NCI-H2081 treated with DMSO at 0.1 percent for 48 hours (cell line): ENCODE data around the gene SLC26A6.

ENCODE experiments used
- DNase-seq: peaks from one replicate; lab custom pipeline; 2025; lab: John Stamatoyannopoulos, UW

SLC26A6 gene

GRCh38 chr3:48660800-48661400, 25.6 kb upstream of the SLC26A6 start:
- no peak for DNase-seq

- no peak for DNase-seq
Measured at GRCh38 chr3:48656841-48657281, 21.6 kb upstream of the SLC26A6 start.

GRCh38 chr3:48656061-48656840, 21.0 kb upstream of the SLC26A6 start:
- no peak for DNase-seq

- no peak for DNase-seq
Measured at GRCh38 chr3:48655606-48656005, 20.3 kb upstream of the SLC26A6 start.

- DNase-seq, result no peak
Measured at GRCh38 chr3:48655063-48655462, 19.8 kb upstream of the SLC26A6 start.

- no peak for DNase-seq
Measured at GRCh38 chr3:48652923-48653715, 17.9 kb upstream of the SLC26A6 start.

GRCh38 chr3:48651771-48652170, 16.5 kb upstream of the SLC26A6 start:
- no peak for DNase-seq

- no peak for DNase-seq
Measured at GRCh38 chr3:48650723-48651122, 15.5 kb upstream of the SLC26A6 start.

GRCh38 chr3:48648188-48648850, 13.1 kb upstream of the SLC26A6 start:
- DNase-seq, result no peak

GRCh38 chr3:48647714-48648113, 12.5 kb upstream of the SLC26A6 start:
- DNase-seq, result no peak

- DNase-seq, result no peak
Measured at GRCh38 chr3:48644898-48645760, 9.9 kb upstream of the SLC26A6 start.

GRCh38 chr3:48642605-48643004, 7.3 kb upstream of the SLC26A6 start:
- no peak for DNase-seq

- no peak for DNase-seq
Measured at GRCh38 chr3:48641396-48641795, 6.1 kb upstream of the SLC26A6 start.

GRCh38 chr3:48639944-48640606, 4.8 kb upstream of the SLC26A6 start:
- no peak for DNase-seq

GRCh38 chr3:48637305-48637704, 2.0 kb upstream of the SLC26A6 start:
- DNase-seq, result no peak

- no peak for DNase-seq
Measured at GRCh38 chr3:48636149-48636655, 941 bp upstream of the SLC26A6 start.

GRCh38 chr3:48634661-48635221, 520 bp downstream of the SLC26A6 start:
- no peak for DNase-seq

GRCh38 chr3:48633743-48634142, 1.5 kb downstream of the SLC26A6 start:
- DNase-seq, result no peak

GRCh38 chr3:48633256-48633655, 2.0 kb downstream of the SLC26A6 start:
- DNase-seq, result no peak
